ENCODE measurements around the gene ADGRG1.

Gene ADGRG1

GRCh38 chr16:57660715-57661463 lies 32.5 kb downstream of the ADGRG1 start:
- TF ChIP-seq FOXP2 (optimal IDR thresholded peaks at IDR 0.05; ENCODE audit: control extremely low read depth, extremely low read length, insufficient read depth) (no peak), EZH2 (IDR thresholded peaks at IDR 0.05) (no peak), POLR2AphosphoS5 (IDR thresholded peaks at IDR 0.05; ENCODE audit: borderline replicate concordance, low read depth, low read length) (no peak)
- Histone ChIP-seq H3K9me3 (ENCODE audit: low read depth, low read length) (no peaks in the 10 kb centered on the region), H3K36me3 (ENCODE audit: insufficient read depth, low read length) (no peaks in the 10 kb centered on the region), H3K4me3 (no peak overlapping the region), H3K27ac (no peak overlapping the region), H3K9ac (ENCODE audit: insufficient read length) (no peak overlapping the region)
- DNase-seq (ENCODE audit: low read depth, low spot score): no peak

GRCh38 chr16:57661510-57661909 lies 33.1 kb downstream of the ADGRG1 start:
- Histone ChIP-seq H3K4me3 (no peak overlapping the region), H3K9ac (ENCODE audit: insufficient read length) (no peak overlapping the region), H3K9me3 (ENCODE audit: low read depth, low read length) (no peaks in the 10 kb centered on the region), H3K36me3 (ENCODE audit: insufficient read depth, low read length) (no peaks in the 10 kb centered on the region), H3K27ac (no peak overlapping the region)
- DNase-seq (ENCODE audit: low read depth, low spot score): no peak
- no peak for TF ChIP-seq FOXP2 (optimal IDR thresholded peaks at IDR 0.05; ENCODE audit: control extremely low read depth, extremely low read length, insufficient read depth)
- TF ChIP-seq EZH2 (IDR thresholded peaks at IDR 0.05): no peak
- TF ChIP-seq POLR2AphosphoS5 (IDR thresholded peaks at IDR 0.05; ENCODE audit: borderline replicate concordance, low read depth, low read length): no peak

GRCh38 chr16:57661936-57662906 lies 33.8 kb downstream of the ADGRG1 start:
- Histone ChIP-seq H3K27ac (no peak overlapping the region), H3K36me3 (ENCODE audit: insufficient read depth, low read length) (no peaks in the 10 kb centered on the region), H3K9ac (ENCODE audit: insufficient read length) (no peak overlapping the region), H3K9me3 (ENCODE audit: low read depth, low read length) (no peaks in the 10 kb centered on the region), H3K4me3 (no peak overlapping the region)
- TF ChIP-seq EZH2 (IDR thresholded peaks at IDR 0.05) (no peak), FOXP2 (optimal IDR thresholded peaks at IDR 0.05; ENCODE audit: control extremely low read depth, extremely low read length, insufficient read depth) (no peak), POLR2AphosphoS5 (IDR thresholded peaks at IDR 0.05; ENCODE audit: borderline replicate concordance, low read depth, low read length) (no peak)
- DNase-seq (ENCODE audit: low read depth, low spot score): no peak

- Histone ChIP-seq H3K36me3 (ENCODE audit: insufficient read depth, low read length) (no peaks in the 10 kb centered on the region), H3K9ac (ENCODE audit: insufficient read length) (no peak overlapping the region), H3K9me3 (ENCODE audit: low read depth, low read length) (no peaks in the 10 kb centered on the region), H3K27ac (no peak overlapping the region), H3K4me3 (no peak overlapping the region)
- no peak for DNase-seq (ENCODE audit: low read depth, low spot score)
- TF ChIP-seq EZH2 (IDR thresholded peaks at IDR 0.05): no peak
- no peak for TF ChIP-seq POLR2AphosphoS5 (IDR thresholded peaks at IDR 0.05; ENCODE audit: borderline replicate concordance, low read depth, low read length)
- no peak for TF ChIP-seq FOXP2 (optimal IDR thresholded peaks at IDR 0.05; ENCODE audit: control extremely low read depth, extremely low read length, insufficient read depth)
These were observed 35.0 kb downstream of the ADGRG1 start for GRCh38 chr16:57663436-57663835.

GRCh38 chr16:57663917-57664661 lies 35.7 kb downstream of the ADGRG1 start:
- Histone ChIP-seq H3K9ac (ENCODE audit: insufficient read length) (no peak overlapping the region), H3K36me3 (ENCODE audit: insufficient read depth, low read length) (no peaks in the 10 kb centered on the region), H3K4me3 (no peak overlapping the region), H3K9me3 (ENCODE audit: low read depth, low read length) (no peaks in the 10 kb centered on the region), H3K27ac (no peak overlapping the region)
- DNase-seq (ENCODE audit: low read depth, low spot score): no peak
- TF ChIP-seq EZH2 (IDR thresholded peaks at IDR 0.05): no peak
- no peak for TF ChIP-seq POLR2AphosphoS5 (IDR thresholded peaks at IDR 0.05; ENCODE audit: borderline replicate concordance, low read depth, low read length)
- TF ChIP-seq FOXP2 (optimal IDR thresholded peaks at IDR 0.05; ENCODE audit: control extremely low read depth, extremely low read length, insufficient read depth): no peak

- Histone ChIP-seq H3K9me3 (ENCODE audit: low read depth, low read length) (no peaks in the 10 kb centered on the region), H3K9ac (ENCODE audit: insufficient read length) (no peak overlapping the region), H3K4me3 (no peak overlapping the region), H3K27ac (no peak overlapping the region), H3K36me3 (ENCODE audit: insufficient read depth, low read length) (no peaks in the 10 kb centered on the region)
- no peak for TF ChIP-seq EZH2 (IDR thresholded peaks at IDR 0.05)
- TF ChIP-seq FOXP2 (optimal IDR thresholded peaks at IDR 0.05; ENCODE audit: control extremely low read depth, extremely low read length, insufficient read depth): no peak
- TF ChIP-seq POLR2AphosphoS5 (IDR thresholded peaks at IDR 0.05; ENCODE audit: borderline replicate concordance, low read depth, low read length): no peak
- DNase-seq (ENCODE audit: low read depth, low spot score): no peak
These were observed 36.2 kb downstream of the ADGRG1 start for GRCh38 chr16:57664662-57665025.

- Histone ChIP-seq H3K4me3 (no peak overlapping the region), H3K9me3 (ENCODE audit: low read depth, low read length) (no peaks in the 10 kb centered on the region), H3K36me3 (ENCODE audit: insufficient read depth, low read length) (no peaks in the 10 kb centered on the region), H3K9ac (ENCODE audit: insufficient read length) (no peak overlapping the region), H3K27ac (no peak overlapping the region)
- no peak for TF ChIP-seq POLR2AphosphoS5 (IDR thresholded peaks at IDR 0.05; ENCODE audit: borderline replicate concordance, low read depth, low read length)
- TF ChIP-seq FOXP2 (optimal IDR thresholded peaks at IDR 0.05; ENCODE audit: control extremely low read depth, extremely low read length, insufficient read depth): no peak
- no peak for TF ChIP-seq EZH2 (IDR thresholded peaks at IDR 0.05)
- no peak for DNase-seq (ENCODE audit: low read depth, low spot score)
These were observed 37.1 kb downstream of the ADGRG1 start for GRCh38 chr16:57665541-57665940.
